HG03457 (cell line): ENCODE measurements around the gene MAG.

Source experiments
- ATAC-seq: cut with Tn5 transposase; IDR thresholded peaks from one replicate; pipeline ENCODE4 v1.9.1; 2021; ENCODE audit warnings: moderate number of reproducible peaks; ENCODE audit not compliant: unreplicated experiment

MAG gene

GRCh38 chr19:35314031-35314430, 22.1 kb downstream of the MAG start:
- no peak for ATAC-seq

- no peak for ATAC-seq
Observed at GRCh38 chr19:35314858-35315470, 23.0 kb downstream of the MAG start.

GRCh38 chr19:35315883-35316282, 23.9 kb downstream of the MAG start:
- no peak for ATAC-seq

GRCh38 chr19:35316560-35316959, 24.6 kb downstream of the MAG start:
- ATAC-seq = no peak

GRCh38 chr19:35317464-35318043, 25.6 kb downstream of the MAG start:
- ATAC-seq = no peak

GRCh38 chr19:35318679-35319448, 26.9 kb downstream of the MAG start:
- ATAC-seq = no peak

GRCh38 chr19:35320065-35320713, 28.2 kb downstream of the MAG start:
- no peak for ATAC-seq

GRCh38 chr19:35321291-35321690, 29.3 kb downstream of the MAG start:
- no peak for ATAC-seq

GRCh38 chr19:35322014-35322413, 30.1 kb downstream of the MAG start:
- no peak for ATAC-seq

- no peak for ATAC-seq
Observed at GRCh38 chr19:35327642-35328041, 35.7 kb downstream of the MAG start.

- no peak for ATAC-seq
Observed at GRCh38 chr19:35328851-35329285, 36.9 kb downstream of the MAG start, which contains the start of gene CD22. Gene CD22 (plus strand): TSS chr19:35329187. CDS start chr19:35332041, 2,854 bp downstream.

- no peak for ATAC-seq
Observed at GRCh38 chr19:35329323-35329722, 37.4 kb downstream of the MAG start.

GRCh38 chr19:35330475-35330874, 38.5 kb downstream of the MAG start:
- no peak for ATAC-seq

GRCh38 chr19:35331551-35332214, 39.7 kb downstream of the MAG start:
- ATAC-seq = no peak

- no peak for ATAC-seq
Observed at GRCh38 chr19:35332817-35333216, 40.9 kb downstream of the MAG start.

GRCh38 chr19:35334144-35334753, 42.3 kb downstream of the MAG start:
- ATAC-seq = no peak

- ATAC-seq = no peak
Observed at GRCh38 chr19:35336166-35336955, 44.4 kb downstream of the MAG start.

- no peak for ATAC-seq
Observed at GRCh38 chr19:35337097-35337983, 45.4 kb downstream of the MAG start.

- no peak for ATAC-seq
Observed at GRCh38 chr19:35337984-35338296, 46.0 kb downstream of the MAG start.
